GM03348 (cell line): ENCODE results near the gene ADK.

ENCODE experiments used
- DNase-seq: peaks from one replicate; pipeline ENCODE4 v3.0.0; 2012; ENCODE audit warnings: low spot score

The ADK gene

GRCh38 chr10:74675484-74675883 lies 524.5 kb downstream of the ADK start:
- no peak for DNase-seq

GRCh38 chr10:74677951-74678350 lies 526.9 kb downstream of the ADK start:
- DNase-seq = no peak

GRCh38 chr10:74681917-74682627 lies 531.1 kb downstream of the ADK start:
- no peak for DNase-seq

GRCh38 chr10:74683067-74683466 lies 532.0 kb downstream of the ADK start:
- no peak for DNase-seq

GRCh38 chr10:74683621-74684364 lies 532.8 kb downstream of the ADK start:
- no peak for DNase-seq

- DNase-seq = no peak
These were observed 533.4 kb downstream of the ADK start for GRCh38 chr10:74684462-74684861.

- no peak for DNase-seq
These were observed 534.5 kb downstream of the ADK start for GRCh38 chr10:74685564-74685963.

- no peak for DNase-seq
These were observed 539.4 kb downstream of the ADK start for GRCh38 chr10:74690393-74690792.

GRCh38 chr10:74691164-74691563 lies 540.1 kb downstream of the ADK start:
- DNase-seq = no peak

GRCh38 chr10:74704629-74705357 lies 553.8 kb downstream of the ADK start:
- DNase-seq = no peak

- DNase-seq = no peak
These were observed 554.4 kb downstream of the ADK start for GRCh38 chr10:74705358-74705980.

GRCh38 chr10:74706966-74707365 lies 555.9 kb downstream of the ADK start:
- DNase-seq = no peak

- DNase-seq = no peak
These were observed 557.2 kb downstream of the ADK start for GRCh38 chr10:74708246-74708645.

GRCh38 chr10:74718208-74718607 lies 567.2 kb downstream of the ADK start:
- DNase-seq = no peak

GRCh38 chr10:74728225-74728624 lies 577.2 kb downstream of the ADK start:
- no peak for DNase-seq

- no peak for DNase-seq
These were observed 579.2 kb downstream of the ADK start for GRCh38 chr10:74730246-74730645.

- no peak for DNase-seq
These were observed 582.6 kb downstream of the ADK start for GRCh38 chr10:74733612-74734011.

- no peak for DNase-seq
These were observed 585.0 kb downstream of the ADK start for GRCh38 chr10:74736029-74736428.

- no peak for DNase-seq
These were observed 587.0 kb downstream of the ADK start for GRCh38 chr10:74738052-74738451.

GRCh38 chr10:74738542-74738941 lies 587.5 kb downstream of the ADK start:
- no peak for DNase-seq

- no peak for DNase-seq
These were observed 588.1 kb downstream of the ADK start for GRCh38 chr10:74738985-74739567.

- no peak for DNase-seq
These were observed 592.4 kb downstream of the ADK start for GRCh38 chr10:74743401-74743800.
